Measurements from ENCODE around the gene NDUFS1.

DNA sequence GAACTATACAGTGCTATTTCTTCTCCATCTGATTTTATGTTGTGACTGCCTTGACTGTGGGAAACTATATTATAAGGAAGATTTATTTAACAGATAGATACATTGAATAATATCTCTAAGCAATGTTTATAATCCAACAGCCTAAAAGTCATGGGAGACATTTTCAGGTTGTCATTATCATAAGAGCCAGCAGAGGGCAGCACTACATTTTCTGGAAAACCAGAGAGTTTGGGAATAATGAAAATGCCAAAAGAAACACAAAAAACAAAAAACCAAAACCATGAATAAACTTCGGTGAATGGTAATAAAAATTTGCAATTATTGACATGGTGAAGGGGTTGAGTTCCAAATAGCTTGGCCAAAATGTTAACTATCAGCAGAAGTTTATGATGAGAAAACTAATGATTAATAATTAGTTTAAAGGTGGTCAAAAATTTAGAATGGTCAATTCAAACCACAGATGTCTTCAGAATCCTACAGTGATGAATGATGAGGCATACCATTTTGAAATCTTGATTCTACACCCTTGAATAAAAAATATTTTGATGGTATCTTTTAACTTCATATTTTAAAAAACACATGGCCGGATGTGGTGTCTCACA, 5.1 kb upstream of the NDUFS1 start:
- no peak for TF ChIP-seq POLR2A (IDR thresholded peaks at IDR 0.05)
- TF ChIP-seq, protein P1, sequence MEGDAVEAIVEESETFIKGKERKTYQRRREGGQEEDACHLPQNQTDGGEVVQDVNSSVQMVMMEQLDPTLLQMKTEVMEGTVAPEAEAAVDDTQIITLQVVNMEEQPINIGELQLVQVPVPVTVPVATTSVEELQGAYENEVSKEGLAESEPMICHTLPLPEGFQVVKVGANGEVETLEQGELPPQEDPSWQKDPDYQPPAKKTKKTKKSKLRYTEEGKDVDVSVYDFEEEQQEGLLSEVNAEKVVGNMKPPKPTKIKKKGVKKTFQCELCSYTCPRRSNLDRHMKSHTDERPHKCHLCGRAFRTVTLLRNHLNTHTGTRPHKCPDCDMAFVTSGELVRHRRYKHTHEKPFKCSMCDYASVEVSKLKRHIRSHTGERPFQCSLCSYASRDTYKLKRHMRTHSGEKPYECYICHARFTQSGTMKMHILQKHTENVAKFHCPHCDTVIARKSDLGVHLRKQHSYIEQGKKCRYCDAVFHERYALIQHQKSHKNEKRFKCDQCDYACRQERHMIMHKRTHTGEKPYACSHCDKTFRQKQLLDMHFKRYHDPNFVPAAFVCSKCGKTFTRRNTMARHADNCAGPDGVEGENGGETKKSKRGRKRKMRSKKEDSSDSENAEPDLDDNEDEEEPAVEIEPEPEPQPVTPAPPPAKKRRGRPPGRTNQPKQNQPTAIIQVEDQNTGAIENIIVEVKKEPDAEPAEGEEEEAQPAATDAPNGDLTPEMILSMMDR (IDR thresholded peaks at IDR 0.05): peak; percentile 57 to 80 (median 78)

All from right lobe of liver (tissue), 4 donors.